DOHH2 (cell line): Measurements from ENCODE around the gene FSTL4.

Source experiments
- H3F3A ChIP-seq: fragments of 200-600 bp; sonication (generic), shearing (Covaris generic); 2 replicates; pipeline ENCODE4 v1.6.0; 2016; ENCODE audit warnings: antibody characterized with exemption, mild to moderate bottlenecking; ENCODE audit not compliant: control insufficient read depth, insufficient read depth
- H3K27ac ChIP-seq: fragments of 200-600 bp; sonication (generic); 2 replicates; pipeline ENCODE4 v1.5.1; 2014; ENCODE audit warnings: low read depth, mild to moderate bottlenecking, low read length, moderate library complexity
- H3K27me3 ChIP-seq: fragments of 200-600 bp; sonication (generic); 2 replicates; pipeline ENCODE4 v1.6.1; 2014; ENCODE audit warnings: mild to moderate bottlenecking, low read length, mixed read lengths; ENCODE audit not compliant: control insufficient read depth
- H3K36me3 ChIP-seq: fragments of 200-600 bp; sonication (generic); 2 replicates; pipeline ENCODE4 v1.6.1; 2014; ENCODE audit warnings: mild to moderate bottlenecking, low read length, moderate library complexity, mixed read lengths; ENCODE audit not compliant: control insufficient read depth
- H3K4me1 ChIP-seq: fragments of 200-600 bp; sonication (generic); 2 replicates; pipeline ENCODE4 v1.6.1; 2014; ENCODE audit warnings: mild to moderate bottlenecking, low read length, mixed read lengths; ENCODE audit not compliant: control insufficient read depth
- H3K4me2 ChIP-seq: fragments of 200-600 bp; sonication (generic); 2 replicates; pipeline ENCODE4 v1.6.0; 2014; ENCODE audit warnings: mild to moderate bottlenecking, low read length, moderate library complexity
- H3K4me3 ChIP-seq: fragments of 200-600 bp; sonication (generic); 2 replicates; pipeline ENCODE4 v1.5.1; 2014; ENCODE audit warnings: mild to moderate bottlenecking, low read length, mixed read lengths
- H3K79me2 ChIP-seq: fragments of 200-600 bp; sonication (generic); 2 replicates; pipeline ENCODE4 v1.6.1; 2014; ENCODE audit warnings: mild to moderate bottlenecking, low read length, mixed read lengths; ENCODE audit not compliant: control insufficient read depth
- H3K9me2 ChIP-seq: fragments of 200-600 bp; sonication (generic); replicated peaks from 2 replicates; pipeline ENCODE4 v1.6.1; 2014; ENCODE audit warnings: mild to moderate bottlenecking, low read length, mixed read lengths; ENCODE audit not compliant: control insufficient read depth
- H3K9me3 ChIP-seq: fragments of 200-600 bp; sonication (generic); 2 replicates; pipeline ENCODE4 v1.6.1; 2014; ENCODE audit warnings: antibody characterized with exemption, low read length, mixed read lengths; ENCODE audit not compliant: control insufficient read depth, insufficient read depth
- H4K20me1 ChIP-seq: fragments of 200-600 bp; sonication (generic); 2 replicates; pipeline ENCODE4 v1.6.0; 2014; ENCODE audit warnings: low read depth, mild to moderate bottlenecking, antibody characterized with exemption, low read length, moderate library complexity; ENCODE audit not compliant: control insufficient read depth, insufficient read depth
- EZH2phosphoT487 ChIP-seq: fragments of 200-600 bp; sonication (generic); IDR thresholded peaks from 2 replicates; pipeline ENCODE4 v1.6.1; 2017; ENCODE audit warnings: borderline replicate concordance, mild to moderate bottlenecking, antibody characterized with exemption, low read length, moderate library complexity, mixed read lengths
- TF ChIP-seq, protein P1 (sequence below): fragments of 200-600 bp; sonication (generic); IDR thresholded peaks from one replicate; pipeline ENCODE4 v1.5.1; 2014; ENCODE audit warnings: antibody characterized with exemption, mild to moderate bottlenecking, low read depth, low read length; ENCODE audit not compliant: poor library complexity, severe bottlenecking

The FSTL4 gene

DNA sequence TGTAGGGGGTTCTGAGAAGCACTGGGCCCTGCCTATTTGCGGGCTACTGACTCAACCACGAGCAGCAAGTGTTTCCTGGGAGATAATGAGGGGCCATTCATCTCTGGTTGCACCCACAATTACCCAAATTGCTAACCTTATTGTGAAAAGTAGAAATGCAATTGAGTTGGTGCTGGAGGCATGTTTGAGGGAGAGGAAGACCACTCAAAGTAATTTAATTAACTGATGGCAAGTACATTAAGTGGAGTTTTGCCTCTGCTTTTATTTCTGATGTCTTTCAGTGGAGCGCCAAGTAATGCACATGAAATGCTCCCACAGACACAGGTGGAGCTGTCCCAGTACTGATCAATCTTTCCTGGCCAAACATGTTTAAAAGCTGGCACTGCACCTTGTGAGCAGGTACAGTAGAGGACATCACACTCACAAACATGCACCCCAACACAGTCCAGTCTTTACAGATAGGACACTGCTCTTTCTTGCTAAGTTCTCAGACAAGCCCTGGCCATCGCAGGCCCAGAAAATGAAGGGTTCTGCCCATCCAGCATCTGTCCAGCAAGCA, 365.1 kb downstream of the FSTL4 start:
- H3K4me2 ChIP-seq = no peak overlapping the region
- no peaks in the 10 kb centered on the region for H3K79me2 ChIP-seq

DNA sequence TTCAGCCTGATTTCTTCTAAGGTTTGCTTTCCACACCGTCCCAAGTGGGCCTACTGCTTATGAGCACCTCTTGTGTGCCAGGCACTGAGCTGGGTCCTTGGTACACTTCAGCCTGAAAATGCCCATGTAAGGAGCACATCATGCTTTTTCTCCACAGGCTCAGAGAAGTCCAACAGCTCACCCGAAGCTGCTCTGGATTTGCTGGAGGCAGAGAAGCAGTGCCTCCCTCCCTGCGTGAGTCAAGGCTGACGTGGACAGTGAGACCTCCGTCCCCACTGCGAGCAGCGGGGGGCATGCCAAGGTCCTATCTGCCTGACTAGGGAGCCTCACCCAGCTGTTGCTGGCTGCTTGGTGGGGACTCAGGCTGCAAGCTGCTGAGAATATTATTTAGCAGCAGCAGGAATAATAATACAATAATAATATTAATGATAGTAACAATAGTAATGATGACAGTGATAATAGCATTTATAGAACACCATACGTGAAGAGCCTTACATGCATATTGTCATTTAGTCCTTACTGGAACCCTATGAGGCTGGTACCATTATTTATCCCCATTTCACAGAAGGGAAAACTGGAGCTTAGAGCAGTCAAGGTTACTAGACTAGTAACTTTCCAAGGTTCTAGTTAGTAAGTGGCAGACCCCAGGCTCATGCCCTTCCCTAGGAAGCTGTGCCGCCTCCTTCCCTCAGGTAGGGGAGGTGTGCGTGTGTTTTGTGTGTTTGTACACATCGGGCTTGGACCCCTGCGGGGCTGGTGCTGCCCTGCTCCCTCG, 365.8 kb downstream of the FSTL4 start:
- Histone ChIP-seq H3K9me2 (no peaks in the 10 kb centered on the region), H3K27me3 (0 out of 2 replicates have a peak, but pooled peaks cover 10% of the 10 kb centered on the region), H3K36me3 (no peaks in the 10 kb centered on the region), H4K20me1 (no peaks in the 10 kb centered on the region), H3K79me2 (no peaks in the 10 kb centered on the region), H3K4me3 (no peak overlapping the region), H3K4me1 (no peaks in the 10 kb centered on the region), H3K27ac (no peak overlapping the region), H3K9me3 (no peaks in the 10 kb centered on the region), H3K4me2 (no peak overlapping the region), H3F3A (no peaks in the 10 kb centered on the region)
- no peak for TF ChIP-seq EZH2phosphoT487
- TF ChIP-seq, protein P1, sequence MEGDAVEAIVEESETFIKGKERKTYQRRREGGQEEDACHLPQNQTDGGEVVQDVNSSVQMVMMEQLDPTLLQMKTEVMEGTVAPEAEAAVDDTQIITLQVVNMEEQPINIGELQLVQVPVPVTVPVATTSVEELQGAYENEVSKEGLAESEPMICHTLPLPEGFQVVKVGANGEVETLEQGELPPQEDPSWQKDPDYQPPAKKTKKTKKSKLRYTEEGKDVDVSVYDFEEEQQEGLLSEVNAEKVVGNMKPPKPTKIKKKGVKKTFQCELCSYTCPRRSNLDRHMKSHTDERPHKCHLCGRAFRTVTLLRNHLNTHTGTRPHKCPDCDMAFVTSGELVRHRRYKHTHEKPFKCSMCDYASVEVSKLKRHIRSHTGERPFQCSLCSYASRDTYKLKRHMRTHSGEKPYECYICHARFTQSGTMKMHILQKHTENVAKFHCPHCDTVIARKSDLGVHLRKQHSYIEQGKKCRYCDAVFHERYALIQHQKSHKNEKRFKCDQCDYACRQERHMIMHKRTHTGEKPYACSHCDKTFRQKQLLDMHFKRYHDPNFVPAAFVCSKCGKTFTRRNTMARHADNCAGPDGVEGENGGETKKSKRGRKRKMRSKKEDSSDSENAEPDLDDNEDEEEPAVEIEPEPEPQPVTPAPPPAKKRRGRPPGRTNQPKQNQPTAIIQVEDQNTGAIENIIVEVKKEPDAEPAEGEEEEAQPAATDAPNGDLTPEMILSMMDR = no peak

More for the DNA sequence above, 365.1 kb downstream of the FSTL4 start:
- Histone ChIP-seq H3K4me1 (no peaks in the 10 kb centered on the region), H3K27me3 (0 out of 2 replicates have a peak, but pooled peaks cover 10% of the 10 kb centered on the region), H3K9me2 (no peaks in the 10 kb centered on the region), H3K9me3 (no peaks in the 10 kb centered on the region), H3K27ac (no peak overlapping the region), H3F3A (no peaks in the 10 kb centered on the region), H3K36me3 (no peaks in the 10 kb centered on the region), H4K20me1 (no peaks in the 10 kb centered on the region), H3K4me3 (no peak overlapping the region)
- TF ChIP-seq, protein P1 = no peak
- no peak for TF ChIP-seq EZH2phosphoT487

DNA sequence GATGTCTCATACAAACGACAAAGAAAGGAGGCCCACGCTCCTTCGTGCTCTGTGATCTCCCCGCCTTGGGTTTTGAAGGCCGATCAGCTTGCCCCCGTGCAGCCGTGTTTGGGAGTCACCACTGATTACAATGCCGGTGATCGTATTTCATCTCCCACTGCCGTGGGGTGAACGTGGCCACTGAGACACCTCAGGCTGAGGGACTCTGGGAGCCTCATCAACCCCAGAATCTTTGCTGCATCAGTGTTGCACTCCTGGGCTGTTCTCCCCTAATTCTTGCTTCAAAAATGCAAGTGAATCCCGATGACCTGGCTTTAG, 366.3 kb downstream of the FSTL4 start:
- Histone ChIP-seq H3K4me2 (no peak overlapping the region), H3K4me1 (no peaks in the 10 kb centered on the region), H3K9me2 (no peaks in the 10 kb centered on the region), H3K9me3 (no peaks in the 10 kb centered on the region), H3K27ac (no peak overlapping the region), H3K36me3 (no peaks in the 10 kb centered on the region), H3F3A (no peaks in the 10 kb centered on the region), H4K20me1 (no peaks in the 10 kb centered on the region), H3K4me3 (no peak overlapping the region), H3K27me3 (0 out of 2 replicates have a peak, but pooled peaks cover 7% of the 10 kb centered on the region), H3K79me2 (no peaks in the 10 kb centered on the region)
- TF ChIP-seq EZH2phosphoT487 = no peak
- TF ChIP-seq, protein P1 = no peak
